Measurements from ENCODE around the gene MMP8. TPM values are rescaled to one million over a fixed set of nuclear protein-coding genes. Genes with fewer than 3 reads are reported as not detected.
"Not testable (repeated sequence)": the region's sequence is repeated elsewhere in the genome, so short reads cannot be mapped to it uniquely, and the experiment has no call there.

MMP8 gene
- polyA plus RNA-seq (ENCODE audit: insufficient read length), result 0.04 TPM

GRCh38 chr11:102724904-102725500 is at the start of gene MMP8:
Gene MMP8, minus strand, starts transcription at chr11:102724954. Its CDS starts 99 bp downstream, at chr11:102724855.
- no peak for DNase-seq (ENCODE audit: low read depth)

GRCh38 chr11:102773386-102773785 is 48.6 kb upstream of the MMP8 start:
- no peak for DNase-seq (ENCODE audit: low read depth)

GRCh38 chr11:102771351-102771750 is 46.6 kb upstream of the MMP8 start:
- no peak for DNase-seq (ENCODE audit: low read depth)

- DNase-seq (ENCODE audit: low read depth), result no peak
These were observed 45.4 kb upstream of the MMP8 start for GRCh38 chr11:102770191-102770590.

- no peak for DNase-seq (ENCODE audit: low read depth)
These were observed 43.0 kb upstream of the MMP8 start for GRCh38 chr11:102767800-102768199.

GRCh38 chr11:102763440-102763839 is 38.7 kb upstream of the MMP8 start:
- no peak for DNase-seq (ENCODE audit: low read depth)

- DNase-seq (ENCODE audit: low read depth), result no peak
These were observed 37.6 kb upstream of the MMP8 start for GRCh38 chr11:102762361-102762767.

GRCh38 chr11:102761646-102762238 is 37.0 kb upstream of the MMP8 start:
- DNase-seq (ENCODE audit: low read depth), result no peak

- DNase-seq (ENCODE audit: low read depth), result peak; percentile 67
These were observed 35.7 kb upstream of the MMP8 start for GRCh38 chr11:102760344-102761035.

GRCh38 chr11:102757823-102758549 is 33.2 kb upstream of the MMP8 start:
- DNase-seq (ENCODE audit: low read depth), result no peak

GRCh38 chr11:102753267-102753666 is 28.5 kb upstream of the MMP8 start:
- DNase-seq (ENCODE audit: low read depth), result no peak

GRCh38 chr11:102751673-102752072 is 26.9 kb upstream of the MMP8 start:
- DNase-seq (ENCODE audit: low read depth), result no peak

- no peak for DNase-seq (ENCODE audit: low read depth)
These were observed 24.5 kb upstream of the MMP8 start for GRCh38 chr11:102749101-102749722.

- not testable (repeated sequence) for DNase-seq (ENCODE audit: low read depth)
These were observed 22.2 kb upstream of the MMP8 start for GRCh38 chr11:102746746-102747578.

- no peak for DNase-seq (ENCODE audit: low read depth)
These were observed 9.9 kb upstream of the MMP8 start for GRCh38 chr11:102734650-102735049.

GRCh38 chr11:102733232-102733875 is 8.6 kb upstream of the MMP8 start:
- DNase-seq (ENCODE audit: low read depth), result no peak

GRCh38 chr11:102730944-102731343 is 6.2 kb upstream of the MMP8 start:
- DNase-seq (ENCODE audit: low read depth), result not testable (repeated sequence)

- no peak for DNase-seq (ENCODE audit: low read depth)
These were observed 5.4 kb upstream of the MMP8 start for GRCh38 chr11:102729849-102730815.

- no peak for DNase-seq (ENCODE audit: low read depth)
These were observed 3.1 kb upstream of the MMP8 start for GRCh38 chr11:102727890-102728289.
